B cell (primary cell): ENCODE measurements around the gene PRKN.

ENCODE experiments used
- EZH2 ChIP-seq: IDR thresholded peaks from 2 replicates; pipeline ENCODE4 v1.6.1; 2012; ENCODE audit warnings: borderline replicate concordance, low read depth, mild to moderate bottlenecking, moderate library complexity, low read length; ENCODE audit not compliant: insufficient read depth, poor library complexity, severe bottlenecking
- TF ChIP-seq, protein P1 (sequence below): fragments of 200-600 bp; IDR thresholded peaks from one replicate; pipeline ENCODE4 v1.8.0; 2022; ENCODE audit warnings: antibody characterized with exemption, mild to moderate bottlenecking

DNA sequence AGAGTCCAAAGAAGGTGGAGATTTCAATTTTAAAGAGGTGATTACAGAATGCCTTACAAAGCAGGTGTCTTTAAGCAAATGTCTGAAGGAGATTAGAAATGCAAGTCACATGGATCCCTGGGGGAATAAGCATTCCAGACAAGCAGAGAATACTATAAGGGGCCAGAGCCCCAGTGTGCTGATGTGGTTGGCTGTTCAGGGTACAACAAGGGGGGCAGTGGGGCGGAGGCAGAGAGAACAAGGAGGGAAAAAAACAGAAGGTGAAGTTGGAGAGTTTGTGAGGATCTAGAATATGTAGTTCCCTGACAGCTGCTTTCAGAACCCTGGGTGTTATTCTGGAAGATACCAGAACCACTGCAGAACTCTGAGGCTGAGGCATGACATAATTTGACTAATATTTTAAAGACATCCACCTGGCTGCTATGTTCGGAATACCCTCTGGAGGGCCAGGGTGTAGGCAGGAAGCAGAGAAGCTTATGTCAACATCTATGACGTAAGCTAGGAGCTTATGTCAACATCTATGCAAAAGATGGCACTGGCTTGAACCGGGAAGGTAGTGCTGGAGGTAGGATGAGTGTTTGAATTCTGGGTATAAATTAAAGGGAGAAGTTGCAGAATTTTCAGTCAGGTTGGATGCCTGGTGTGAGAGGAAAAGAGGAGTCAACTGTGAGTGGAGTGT lies 1177.5 kb downstream of the PRKN start:
- TF ChIP-seq, protein P1, sequence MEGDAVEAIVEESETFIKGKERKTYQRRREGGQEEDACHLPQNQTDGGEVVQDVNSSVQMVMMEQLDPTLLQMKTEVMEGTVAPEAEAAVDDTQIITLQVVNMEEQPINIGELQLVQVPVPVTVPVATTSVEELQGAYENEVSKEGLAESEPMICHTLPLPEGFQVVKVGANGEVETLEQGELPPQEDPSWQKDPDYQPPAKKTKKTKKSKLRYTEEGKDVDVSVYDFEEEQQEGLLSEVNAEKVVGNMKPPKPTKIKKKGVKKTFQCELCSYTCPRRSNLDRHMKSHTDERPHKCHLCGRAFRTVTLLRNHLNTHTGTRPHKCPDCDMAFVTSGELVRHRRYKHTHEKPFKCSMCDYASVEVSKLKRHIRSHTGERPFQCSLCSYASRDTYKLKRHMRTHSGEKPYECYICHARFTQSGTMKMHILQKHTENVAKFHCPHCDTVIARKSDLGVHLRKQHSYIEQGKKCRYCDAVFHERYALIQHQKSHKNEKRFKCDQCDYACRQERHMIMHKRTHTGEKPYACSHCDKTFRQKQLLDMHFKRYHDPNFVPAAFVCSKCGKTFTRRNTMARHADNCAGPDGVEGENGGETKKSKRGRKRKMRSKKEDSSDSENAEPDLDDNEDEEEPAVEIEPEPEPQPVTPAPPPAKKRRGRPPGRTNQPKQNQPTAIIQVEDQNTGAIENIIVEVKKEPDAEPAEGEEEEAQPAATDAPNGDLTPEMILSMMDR, result no peak
- TF ChIP-seq EZH2, result no peak
